Measurements from ENCODE around the gene R3HDM2. TPM values are rescaled to one million over a fixed set of nuclear protein-coding genes. Genes with fewer than 3 reads are reported as not detected.

Gene R3HDM2
- 49.0 TPM for total RNA-seq
- long read RNA-seq, partial matches to known transcripts: 6 of 16 reads
- long read RNA-seq, other reads (novel, unspliced or antisense): 10 of 16 reads

DNA sequence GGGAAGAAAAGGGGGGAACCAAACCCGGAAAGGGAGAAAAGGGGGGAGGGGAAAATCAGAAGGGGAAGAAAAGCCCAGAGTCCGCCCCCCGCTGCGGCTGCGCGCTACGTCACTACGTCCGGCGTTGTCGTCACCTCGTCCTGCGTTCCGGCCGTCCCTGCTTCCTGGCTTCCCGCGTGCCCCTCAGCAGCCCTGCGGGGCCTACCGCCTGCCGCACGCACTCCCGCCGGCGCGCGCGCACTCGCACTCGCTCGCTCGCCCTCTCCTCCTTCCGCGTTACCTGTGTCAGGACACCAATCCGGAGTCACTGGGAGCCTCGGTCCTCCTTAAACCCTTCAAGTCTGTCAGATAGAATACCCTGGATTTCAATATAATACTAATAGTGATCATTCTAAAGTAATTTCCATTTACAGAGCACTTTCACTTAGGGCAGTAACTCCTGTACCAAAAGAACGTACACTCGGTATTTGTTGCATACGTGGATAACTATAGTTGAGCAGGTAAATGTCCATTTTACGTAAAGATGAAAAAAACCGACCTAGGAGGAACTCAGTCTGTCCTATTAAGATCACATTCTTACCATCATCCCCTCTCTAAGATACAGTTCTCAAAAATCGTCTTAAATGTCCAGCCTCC is at the start of gene R3HDM2:
Gene R3HDM2 (minus strand): TSS at position 113 of the 636 bp plus-strand sequence. CDS start 120,615 bp downstream, outside the sequence.
- DNase-seq (ENCODE audit: low spot score): peak; percentile 98

DNA sequence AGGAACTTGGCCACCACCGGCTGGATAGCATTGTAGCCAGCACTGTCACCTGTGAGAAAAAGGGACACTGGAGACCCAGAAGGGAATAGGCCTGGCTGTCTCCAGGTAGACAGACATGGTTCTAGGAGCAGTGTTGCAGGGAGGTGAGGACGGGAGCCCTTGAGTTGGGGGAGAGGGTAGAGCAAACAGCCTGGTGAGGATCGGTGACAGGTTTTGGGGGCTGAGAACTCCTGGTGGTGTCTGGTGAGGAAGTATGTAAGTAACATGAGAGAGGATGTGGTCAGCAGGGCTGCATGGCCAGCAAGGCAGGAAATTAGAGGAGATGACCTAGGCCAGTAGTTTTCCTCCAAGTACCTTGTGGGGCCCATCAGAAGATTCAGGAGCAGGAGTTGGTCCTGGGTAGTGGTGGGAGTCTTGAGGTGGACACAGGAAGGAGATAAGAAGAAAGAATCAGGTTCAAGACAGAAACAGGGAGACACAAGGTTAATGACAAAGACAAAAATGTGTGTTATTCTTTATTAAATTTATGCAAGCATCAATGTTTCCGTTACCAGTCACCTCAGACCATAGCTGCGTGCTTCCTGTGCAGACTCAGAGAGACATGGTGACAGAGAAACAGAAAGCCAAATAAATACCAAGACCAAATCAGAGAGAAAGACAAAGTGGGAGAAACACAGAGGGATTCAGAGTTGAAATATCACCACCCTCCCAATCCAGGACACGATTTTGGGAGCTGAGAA is 48.7 kb upstream of the R3HDM2 start, which contains the start of gene ARHGAP9:
Gene ARHGAP9 (minus strand): TSS at position 491 of the 740 bp plus-strand sequence. CDS start 460 bp downstream, at position 31.
- no peak for DNase-seq (ENCODE audit: low spot score)

DNA sequence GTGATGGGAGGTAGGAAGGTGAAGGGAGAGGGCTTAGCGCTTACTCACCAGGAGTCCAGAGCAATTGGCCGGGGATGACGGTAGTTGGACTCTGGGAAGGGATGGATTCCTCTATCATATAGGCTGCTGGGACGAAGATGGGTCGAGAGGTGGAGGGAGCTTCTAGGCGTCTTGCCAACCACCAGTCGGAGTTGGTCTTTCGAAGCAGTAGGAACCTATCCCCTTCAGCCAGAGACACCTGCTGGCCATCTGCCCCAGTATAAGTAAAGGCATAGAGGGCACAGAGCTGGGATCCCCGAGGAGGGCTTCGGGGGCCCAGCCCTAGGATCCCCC is 48.2 kb upstream of the R3HDM2 start:
- DNase-seq (ENCODE audit: low spot score): no peak

DNA sequence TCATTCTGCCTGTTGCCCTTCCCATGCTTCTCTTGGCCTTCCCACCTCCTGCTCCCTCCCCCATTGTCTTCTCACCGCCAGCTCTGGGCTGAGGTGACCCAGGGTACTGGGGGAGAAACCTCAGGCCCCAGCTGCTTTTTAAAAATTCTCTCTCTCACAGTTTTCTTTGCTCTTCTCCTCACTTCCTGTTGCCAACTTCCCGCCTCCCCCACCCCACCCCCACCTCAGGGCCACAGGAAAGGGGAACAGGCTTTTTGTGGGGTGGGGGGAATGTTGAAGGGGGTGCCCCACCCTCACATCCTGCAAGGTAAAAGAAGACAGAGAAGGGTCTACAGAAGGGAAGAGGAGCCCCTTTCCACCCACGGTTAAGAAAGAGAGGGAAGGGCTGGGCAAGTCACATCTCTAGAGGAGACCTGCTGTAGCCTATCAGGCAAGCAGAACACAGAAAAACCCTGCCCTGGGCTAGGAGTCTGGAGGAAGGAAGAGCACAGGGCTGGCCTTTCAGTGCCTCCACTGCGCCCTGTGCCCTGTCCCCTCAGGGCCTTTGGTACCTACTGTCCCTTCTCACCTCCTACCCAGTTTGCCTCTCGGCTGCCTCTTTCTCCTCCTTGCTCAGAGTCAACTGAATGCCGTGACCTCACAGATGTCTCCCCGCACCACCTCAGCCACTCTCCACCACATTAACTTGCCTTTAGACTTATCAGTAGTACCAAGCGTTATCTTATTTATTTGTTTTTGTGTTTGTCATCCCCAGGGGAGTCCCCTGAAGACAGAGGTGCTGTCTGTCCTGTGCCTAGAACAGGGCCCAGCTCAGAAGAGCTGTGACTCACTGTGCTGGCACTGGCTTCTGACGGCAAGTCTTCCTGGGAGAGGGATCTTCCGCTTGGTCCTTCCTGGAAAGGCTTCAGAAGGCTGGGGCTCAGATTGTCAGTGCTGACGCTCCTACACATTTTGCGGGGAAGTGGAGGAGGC is 47.2 kb upstream of the R3HDM2 start:
- DNase-seq (ENCODE audit: low spot score): no peak

DNA sequence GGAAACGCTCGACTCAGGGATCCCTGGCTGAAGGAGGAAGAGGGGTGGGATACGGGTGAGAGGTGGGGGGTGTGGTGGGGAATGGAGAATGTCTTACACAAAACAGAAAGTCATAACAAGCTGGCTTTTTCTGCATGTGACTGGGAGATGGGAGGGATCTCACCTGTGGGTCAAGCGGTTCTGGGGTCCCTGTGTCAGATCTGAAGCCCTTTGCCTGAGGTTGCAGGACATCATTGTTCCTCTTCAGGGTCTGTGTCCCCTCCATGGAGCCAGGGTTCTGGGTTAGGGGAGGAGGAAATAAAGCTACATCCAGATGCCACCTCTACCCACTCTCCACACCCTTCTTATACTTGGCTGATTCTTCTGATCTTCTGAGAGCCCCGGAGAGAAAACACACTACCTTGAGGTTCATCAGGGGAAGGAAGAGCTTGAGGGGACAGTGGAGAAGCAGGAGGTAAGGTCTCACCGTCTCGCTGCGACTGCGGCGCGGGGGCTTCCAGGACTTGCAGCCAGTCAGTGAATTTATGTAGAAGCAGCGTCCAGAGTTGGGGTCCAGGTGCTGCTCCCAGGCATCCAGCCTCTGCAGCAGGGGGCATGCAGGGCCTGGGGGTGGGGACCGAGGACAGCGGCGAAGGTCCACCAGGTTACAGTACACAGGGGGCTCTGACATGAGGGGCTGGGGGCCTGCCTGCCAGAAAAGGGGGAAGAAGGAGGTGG is 46.3 kb upstream of the R3HDM2 start:
- no peak for DNase-seq (ENCODE audit: low spot score)

DNA sequence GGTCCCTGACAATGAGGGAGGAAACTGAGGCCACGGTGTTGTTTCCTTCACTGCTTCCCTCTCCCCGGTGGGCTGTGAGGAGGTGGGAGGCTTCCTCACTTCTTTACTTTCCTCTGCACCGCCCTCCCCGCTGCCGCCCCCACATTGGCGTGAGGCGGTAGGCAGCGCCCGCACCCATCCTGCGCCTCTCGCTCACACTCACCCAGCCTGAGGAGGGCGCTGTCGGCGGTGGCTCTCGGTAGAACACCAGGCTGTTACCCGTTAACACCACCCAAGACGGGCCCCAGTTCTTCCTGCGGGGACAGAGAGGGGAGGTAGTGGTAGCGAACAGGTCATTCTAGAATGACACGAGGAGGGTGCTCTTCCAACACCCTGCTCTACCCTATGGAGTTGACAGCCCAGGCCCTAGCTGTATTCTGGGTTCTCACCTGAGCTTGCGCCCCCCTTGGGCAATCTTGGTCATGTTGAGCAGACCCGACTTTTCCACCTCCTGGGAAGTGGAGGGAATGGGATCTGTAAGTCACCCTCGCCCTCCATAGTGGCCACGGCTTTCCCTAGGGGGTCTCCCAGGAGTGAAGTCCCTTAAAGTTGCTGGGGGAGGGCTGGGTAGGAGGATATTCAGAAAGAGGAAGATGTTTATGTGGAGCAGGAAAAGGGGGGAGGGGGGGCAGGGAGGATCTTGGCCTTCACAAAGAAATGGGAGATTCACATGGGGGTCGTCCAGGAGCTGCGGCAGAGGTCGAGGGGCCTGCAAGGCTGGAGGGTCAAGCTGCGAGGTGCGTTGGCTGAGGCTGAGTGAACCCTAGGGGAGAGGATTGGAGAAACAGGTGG is 45.5 kb upstream of the R3HDM2 start:
- DNase-seq (ENCODE audit: low spot score): no peak

DNA sequence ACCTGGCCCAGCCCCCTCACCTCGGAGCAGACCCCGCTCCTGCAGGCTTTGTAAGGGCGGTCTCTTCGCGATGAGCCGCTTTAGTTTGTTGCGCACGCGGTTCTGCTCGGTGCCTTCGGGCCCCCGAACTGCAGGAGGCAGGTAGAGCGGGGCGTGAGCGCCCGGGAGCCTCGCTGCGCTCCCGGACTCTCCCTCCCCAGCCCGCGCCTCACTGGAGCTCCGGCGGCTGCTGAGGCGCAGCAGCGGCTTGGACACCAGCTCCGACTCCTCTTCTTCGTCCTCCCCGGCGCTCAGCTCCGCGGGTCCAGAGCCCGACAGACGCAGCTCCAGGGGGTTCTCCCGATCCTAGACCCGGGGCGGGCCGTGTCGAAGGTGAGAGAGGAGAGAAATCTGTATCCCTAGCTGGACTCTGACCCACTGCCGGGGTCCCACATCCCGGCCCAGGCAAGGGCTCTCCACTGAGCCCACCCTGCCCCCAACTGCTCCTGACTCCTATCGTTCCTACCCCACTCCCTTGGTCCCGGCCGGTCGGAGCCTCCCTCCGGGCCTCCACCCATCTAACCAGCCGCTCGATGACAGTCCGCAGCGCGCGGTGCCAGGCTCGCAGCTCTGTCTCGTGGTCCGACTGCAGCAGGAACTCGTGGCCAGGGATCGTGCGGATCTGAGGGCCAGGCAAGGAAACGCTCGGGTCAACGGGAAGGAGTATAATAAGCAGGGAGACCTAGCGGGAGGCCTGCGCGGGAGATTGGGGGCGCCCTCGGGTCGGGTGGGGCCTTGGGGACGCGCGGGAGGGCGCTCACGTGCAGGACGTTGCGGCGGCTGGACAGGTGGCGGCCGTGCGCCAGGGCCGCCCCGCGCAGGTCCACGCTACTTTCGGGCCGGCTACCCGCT is 44.7 kb upstream of the R3HDM2 start:
- no peak for DNase-seq (ENCODE audit: low spot score)

DNA sequence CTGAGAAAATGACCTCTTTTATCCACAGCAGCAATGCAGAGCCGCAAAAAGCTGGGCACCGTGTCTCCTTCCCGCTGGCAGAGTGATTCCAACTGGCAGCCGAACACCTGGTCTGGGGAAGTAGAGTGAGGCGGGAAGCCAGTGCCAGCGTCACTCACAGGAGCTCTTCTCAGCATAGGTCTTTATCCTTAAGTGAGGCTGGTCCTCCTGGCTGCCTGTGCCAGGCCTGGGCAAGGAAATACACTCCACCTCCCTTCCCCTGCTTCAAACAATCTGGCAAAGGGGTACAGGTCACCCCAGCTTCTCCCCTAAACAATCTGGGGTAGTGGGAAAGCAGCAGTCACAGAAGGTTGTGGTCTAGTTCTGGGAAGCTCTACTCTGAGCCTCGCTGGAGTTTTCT is 44.0 kb upstream of the R3HDM2 start:
- DNase-seq (ENCODE audit: low spot score): no peak

DNA sequence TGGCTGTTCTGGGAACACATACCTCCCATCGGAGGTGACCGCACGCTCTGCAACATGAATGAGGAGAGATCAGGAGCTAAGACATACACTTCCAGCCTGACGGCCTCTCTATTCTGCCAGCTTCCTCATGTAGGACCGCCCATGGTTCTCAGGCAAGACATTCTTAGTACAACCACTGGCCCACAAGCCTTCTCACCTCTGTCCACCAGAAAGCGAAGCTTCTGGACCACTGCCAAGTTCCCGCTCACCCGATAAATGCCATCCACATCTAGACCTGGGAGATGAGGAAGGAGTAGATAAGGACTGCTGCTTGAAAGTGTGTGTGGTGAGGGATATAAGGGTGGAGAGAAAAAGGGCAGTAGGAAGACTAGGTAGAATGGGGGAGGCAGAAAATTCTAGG is 43.6 kb upstream of the R3HDM2 start:
- no peak for DNase-seq (ENCODE audit: low spot score)

DNA sequence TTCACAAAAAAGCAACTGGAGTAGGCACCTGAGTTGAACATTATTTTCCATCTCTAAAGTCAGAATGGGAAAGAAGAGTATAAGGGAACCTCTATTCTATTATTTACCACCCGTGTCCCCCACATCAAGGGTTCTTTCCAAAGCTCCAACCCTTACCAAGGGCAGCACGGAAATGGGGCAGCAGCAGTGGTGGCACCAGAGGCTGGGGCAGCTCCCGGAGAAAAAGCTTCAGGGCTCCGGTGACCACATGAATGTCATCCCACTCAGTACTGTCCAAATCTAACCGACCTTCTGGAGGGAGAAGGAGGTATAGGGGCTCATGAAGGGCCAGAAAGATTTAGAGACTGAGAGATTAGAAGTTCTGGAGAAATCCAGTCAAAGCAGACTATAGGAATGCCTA is 43.0 kb upstream of the R3HDM2 start:
- no peak for DNase-seq (ENCODE audit: low spot score)

DNA sequence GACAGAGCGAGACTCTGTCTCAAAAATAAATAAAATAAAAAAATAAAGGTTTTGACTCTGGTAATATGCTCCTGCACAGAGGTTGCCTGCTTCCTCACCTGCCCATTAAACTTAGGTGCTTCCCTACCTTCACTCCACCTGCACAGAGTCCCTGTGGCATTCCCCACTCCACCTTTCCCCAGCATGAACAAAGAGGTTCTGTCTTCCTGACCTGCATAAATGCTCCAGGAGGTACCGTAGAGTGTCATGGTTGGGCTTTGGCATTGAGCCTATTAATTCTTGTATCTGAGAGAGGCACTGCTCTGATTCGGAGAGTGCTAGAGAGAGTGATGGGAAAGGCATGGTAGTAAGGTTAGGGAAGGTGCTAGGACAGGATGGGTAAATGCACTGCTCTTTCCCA is 42.5 kb upstream of the R3HDM2 start:
- DNase-seq (ENCODE audit: low spot score): no peak

DNA sequence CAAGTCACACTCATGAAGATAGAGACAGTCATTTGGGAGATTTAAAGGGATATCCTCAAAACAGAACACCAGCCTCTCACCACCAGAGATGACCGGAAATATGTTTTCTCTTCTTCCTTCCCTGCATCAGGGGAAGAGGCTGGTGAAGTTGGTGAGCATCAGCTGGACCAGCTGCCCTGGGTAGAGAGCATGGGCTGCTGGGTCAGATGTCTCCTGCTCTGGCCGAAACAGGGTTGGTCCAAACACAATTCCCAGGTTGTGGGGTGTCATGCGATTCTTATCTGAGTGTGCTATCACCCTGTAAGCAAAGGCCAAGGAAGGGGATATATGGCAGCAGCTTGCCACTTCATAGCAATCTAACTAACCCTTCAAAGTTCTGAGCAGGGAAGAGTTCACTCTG is 41.5 kb upstream of the R3HDM2 start:
- DNase-seq (ENCODE audit: low spot score): no peak

DNA sequence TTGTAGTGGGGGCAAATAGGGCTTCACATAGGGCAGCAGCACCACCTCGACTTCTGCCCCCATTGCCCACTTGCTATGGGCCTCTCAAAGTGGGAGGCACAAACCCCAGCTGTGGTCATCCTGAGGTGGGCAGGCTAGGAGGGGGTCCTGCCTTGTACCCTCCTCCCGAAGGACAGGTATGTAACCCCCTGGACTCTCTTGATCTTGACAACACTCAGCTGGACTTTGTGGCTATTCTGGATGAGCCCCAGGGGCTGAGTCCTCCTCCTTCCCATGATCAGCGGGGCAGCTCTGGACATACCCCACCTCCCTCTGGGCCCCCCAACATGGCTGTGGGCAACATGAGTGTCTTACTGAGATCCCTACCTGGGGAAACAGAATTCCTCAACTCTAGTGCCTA is 40.8 kb upstream of the R3HDM2 start:
- DNase-seq (ENCODE audit: low spot score): no peak

DNA sequence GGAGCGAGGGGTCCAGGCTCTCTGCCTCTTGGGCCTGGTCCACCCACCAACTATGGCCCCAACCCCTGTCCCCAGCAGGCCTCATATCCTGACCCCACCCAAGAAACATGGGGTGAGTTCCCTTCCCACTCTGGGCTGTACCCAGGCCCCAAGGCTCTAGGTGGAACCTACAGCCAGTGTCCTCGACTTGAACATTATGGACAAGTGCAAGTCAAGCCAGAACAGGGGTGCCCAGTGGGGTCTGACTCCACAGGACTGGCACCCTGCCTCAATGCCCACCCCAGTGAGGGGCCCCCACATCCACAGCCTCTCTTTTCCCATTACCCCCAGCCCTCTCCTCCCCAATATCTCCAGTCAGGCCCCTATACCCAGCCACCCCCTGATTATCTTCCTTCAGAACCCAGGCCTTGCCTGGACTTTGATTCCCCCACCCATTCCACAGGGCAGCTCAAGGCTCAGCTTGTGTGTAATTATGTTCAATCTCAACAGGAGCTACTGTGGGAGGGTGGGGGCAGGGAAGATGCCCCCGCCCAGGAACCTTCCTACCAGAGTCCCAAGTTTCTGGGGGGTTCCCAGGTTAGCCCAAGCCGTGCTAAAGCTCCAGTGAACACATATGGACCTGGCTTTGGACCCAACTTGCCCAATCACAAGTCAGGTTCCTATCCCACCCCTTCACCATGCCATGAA is 40.3 kb upstream of the R3HDM2 start:
- no peak for DNase-seq (ENCODE audit: low spot score)

DNA sequence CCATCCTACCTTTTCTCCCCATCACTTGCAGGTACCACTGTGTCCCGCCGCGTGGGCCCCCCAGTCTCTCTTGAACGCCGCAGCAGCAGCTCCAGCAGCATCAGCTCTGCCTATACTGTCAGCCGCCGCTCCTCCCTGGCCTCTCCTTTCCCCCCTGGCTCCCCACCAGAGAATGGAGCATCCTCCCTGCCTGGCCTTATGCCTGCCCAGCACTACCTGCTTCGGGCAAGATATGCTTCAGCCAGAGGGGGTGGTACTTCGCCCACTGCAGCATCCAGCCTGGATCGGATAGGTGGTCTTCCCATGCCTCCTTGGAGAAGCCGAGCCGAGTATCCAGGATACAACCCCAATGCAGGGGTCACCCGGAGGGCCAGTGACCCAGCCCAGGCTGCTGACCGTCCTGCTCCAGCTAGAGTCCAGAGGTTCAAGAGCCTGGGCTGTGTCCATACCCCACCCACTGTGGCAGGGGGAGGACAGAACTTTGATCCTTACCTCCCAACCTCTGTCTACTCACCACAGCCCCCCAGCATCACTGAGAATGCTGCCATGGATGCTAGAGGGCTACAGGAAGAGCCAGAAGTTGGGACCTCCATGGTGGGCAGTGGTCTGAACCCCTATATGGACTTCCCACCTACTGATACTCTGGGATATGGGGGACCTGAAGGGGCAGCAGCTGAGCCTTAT is 39.6 kb upstream of the R3HDM2 start:
- DNase-seq (ENCODE audit: low spot score): no peak

DNA sequence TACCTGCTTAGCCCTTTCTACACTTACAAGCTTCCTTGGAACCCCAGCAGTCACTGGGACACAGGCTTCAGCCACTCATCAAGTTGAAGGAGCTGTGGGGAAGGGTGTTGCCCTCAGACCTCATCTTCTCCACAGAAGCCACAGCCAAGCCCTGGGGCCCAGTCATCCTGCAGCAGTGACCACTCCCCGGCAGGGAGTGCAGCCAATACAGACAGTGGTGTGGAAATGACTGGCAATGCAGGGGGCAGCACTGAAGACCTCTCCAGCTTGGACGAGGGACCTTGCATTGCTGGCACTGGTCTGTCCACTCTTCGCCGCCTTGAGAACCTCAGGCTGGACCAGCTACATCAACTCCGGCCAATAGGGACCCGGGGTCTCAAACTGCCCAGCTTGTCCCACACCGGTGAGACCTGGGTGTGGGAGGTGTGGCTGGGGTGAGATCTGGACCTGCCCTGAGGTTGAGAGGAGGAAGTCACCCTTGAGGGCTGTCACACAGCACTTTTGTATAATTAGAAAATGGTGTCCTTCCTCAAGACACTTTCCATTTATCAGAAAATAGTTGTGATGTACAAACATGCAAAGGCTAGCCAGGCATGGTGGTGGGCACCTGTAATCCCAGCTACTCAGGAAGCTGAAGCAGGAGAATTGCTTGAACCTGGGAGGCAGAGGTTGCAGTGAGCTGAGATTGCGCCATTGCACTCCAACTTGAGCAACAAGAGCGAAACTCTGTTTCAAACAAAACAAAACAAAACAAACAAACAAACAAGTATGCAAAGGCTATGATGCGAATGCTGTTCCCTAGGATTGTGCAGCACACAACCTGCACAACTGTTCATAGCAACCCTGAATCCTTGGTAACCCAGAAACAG is 38.7 kb upstream of the R3HDM2 start:
- DNase-seq (ENCODE audit: low spot score): no peak

DNA sequence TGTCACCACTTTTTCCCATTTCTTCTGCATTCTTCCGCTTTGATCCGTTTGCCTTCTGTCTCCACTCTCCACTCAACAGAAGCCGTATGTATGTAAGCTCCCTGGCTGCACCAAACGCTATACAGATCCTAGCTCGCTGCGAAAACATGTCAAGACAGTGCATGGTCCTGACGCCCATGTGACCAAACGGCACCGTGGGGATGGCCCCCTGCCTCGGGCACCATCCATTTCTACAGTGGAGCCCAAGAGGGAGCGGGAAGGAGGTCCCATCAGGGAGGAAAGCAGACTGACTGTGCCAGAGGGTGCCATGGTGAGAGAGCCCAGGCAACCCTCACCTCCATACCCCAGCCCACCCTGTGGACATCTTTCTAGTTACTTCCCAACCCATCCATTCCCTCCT is 37.1 kb upstream of the R3HDM2 start:
- no peak for DNase-seq (ENCODE audit: low spot score)

Measured in mesenteric fat pad (tissue), 1 donor.